ENCODE measurements around the gene KLHDC8A. TPM values are rescaled to one million over a fixed set of nuclear protein-coding genes. Genes with fewer than 3 reads are reported as not detected.

The KLHDC8A gene
- total and polyA plus RNA-seq, 12 donors, result 5.1 to 74.9 (median 38.8) TPM

GRCh38 chr1:205310976-205311704 lies 45.6 kb downstream of the KLHDC8A start:
- no peaks in the 10 kb centered on the region for H3K9me3 ChIP-seq (replicated peaks in 1 of 3)
- 81 to 92% (median 87%) methylated on average over 8 of the region's 8 CpGs for WGBS, 4 donors
- no peak for TF ChIP-seq POLR2A (IDR thresholded peaks at IDR 0.05)
- TF ChIP-seq, protein P1, sequence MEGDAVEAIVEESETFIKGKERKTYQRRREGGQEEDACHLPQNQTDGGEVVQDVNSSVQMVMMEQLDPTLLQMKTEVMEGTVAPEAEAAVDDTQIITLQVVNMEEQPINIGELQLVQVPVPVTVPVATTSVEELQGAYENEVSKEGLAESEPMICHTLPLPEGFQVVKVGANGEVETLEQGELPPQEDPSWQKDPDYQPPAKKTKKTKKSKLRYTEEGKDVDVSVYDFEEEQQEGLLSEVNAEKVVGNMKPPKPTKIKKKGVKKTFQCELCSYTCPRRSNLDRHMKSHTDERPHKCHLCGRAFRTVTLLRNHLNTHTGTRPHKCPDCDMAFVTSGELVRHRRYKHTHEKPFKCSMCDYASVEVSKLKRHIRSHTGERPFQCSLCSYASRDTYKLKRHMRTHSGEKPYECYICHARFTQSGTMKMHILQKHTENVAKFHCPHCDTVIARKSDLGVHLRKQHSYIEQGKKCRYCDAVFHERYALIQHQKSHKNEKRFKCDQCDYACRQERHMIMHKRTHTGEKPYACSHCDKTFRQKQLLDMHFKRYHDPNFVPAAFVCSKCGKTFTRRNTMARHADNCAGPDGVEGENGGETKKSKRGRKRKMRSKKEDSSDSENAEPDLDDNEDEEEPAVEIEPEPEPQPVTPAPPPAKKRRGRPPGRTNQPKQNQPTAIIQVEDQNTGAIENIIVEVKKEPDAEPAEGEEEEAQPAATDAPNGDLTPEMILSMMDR (IDR thresholded peaks at IDR 0.05), result no peak
- no peak overlapping the region for H3K4me3 ChIP-seq
- H3K27ac ChIP-seq, result peak overlapping the region in 1 of 5 donors; percentile 38
- intact Hi-C loops (cut with DNase I), result no loop called here
- H3K27me3 ChIP-seq, result no peaks in the 10 kb centered on the region
- H3K36me3 ChIP-seq (replicated peaks in 1 of 2), result peaks cover 0 to 46% of the 10 kb centered on the region in 2 donors
- peaks cover 17 to 42% of the 10 kb centered on the region in 2 donors for H3K4me1 ChIP-seq (replicated peaks in 1 of 2)
- DNase-seq, result no peak

DNA sequence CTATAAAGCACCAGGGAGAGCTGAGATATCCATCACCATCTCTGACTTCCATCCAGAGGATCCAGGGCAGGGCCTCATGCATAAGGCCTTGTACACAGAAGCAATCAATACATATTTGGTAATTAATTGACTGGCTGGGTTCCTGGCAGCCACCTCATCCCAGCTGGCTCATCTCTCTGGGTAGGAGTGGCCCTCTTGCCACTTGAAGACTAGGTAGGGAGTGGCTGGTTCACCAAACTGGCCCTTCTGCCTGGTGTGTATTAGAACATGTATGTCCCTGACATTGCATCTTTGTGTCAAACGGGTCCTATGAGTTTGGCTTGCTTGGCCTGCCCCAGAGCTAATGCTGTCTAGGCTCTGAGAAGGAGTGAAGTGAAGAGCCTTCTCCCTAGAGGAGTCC lies 47.0 kb downstream of the KLHDC8A start:
- intact Hi-C loops (cut with DNase I), result no loop called here
- TF ChIP-seq POLR2A (IDR thresholded peaks at IDR 0.05), result no peak
- TF ChIP-seq, protein P1 (IDR thresholded peaks at IDR 0.05), result no peak
- DNase-seq, result peak in 2 of 7 donors; percentile 38 to 42
- WGBS, 4 donors, result 57 to 100% (median 70%) methylated on average over 1 of the region's 1 CpG
- Histone ChIP-seq H3K4me3 (no peak overlapping the region), H3K9me3 (replicated peaks in 1 of 3) (no peaks in the 10 kb centered on the region), H3K4me1 (replicated peaks in 1 of 2) (peaks cover 9 to 29% of the 10 kb centered on the region in 2 donors), H3K27ac (no peak overlapping the region), H3K27me3 (no peaks in the 10 kb centered on the region), H3K36me3 (replicated peaks in 1 of 2) (peaks cover 0 to 59% of the 10 kb centered on the region in 2 donors)

DNA sequence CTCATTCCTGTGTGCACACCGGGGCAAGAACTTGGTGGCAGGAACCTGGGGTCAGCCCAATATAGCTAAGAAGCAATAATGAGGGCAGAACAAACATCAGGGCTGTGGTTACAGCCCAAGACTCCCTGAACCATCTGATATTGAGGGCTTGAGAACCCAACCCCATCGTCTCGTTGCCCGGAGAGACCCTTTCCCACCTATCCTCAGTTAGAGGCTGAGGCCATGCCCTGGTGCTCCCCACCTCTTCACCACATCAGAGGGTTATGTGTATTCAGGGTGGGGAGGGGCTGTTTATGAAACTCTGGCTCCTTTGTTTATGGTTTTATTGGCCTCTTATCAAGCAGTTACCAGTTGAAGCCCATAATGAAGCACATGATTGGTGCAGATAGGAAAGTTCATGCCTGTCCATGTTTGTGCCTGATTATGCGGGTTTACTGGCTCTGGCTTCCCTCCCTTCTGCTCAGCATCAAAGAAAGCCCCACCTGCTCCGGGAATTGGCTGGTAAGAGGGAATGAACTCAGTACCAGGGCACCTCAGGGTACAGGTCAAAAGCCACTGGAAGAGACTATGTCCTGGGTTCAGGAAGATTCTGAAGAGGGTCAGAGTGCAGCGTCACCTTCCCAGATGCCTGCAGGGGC lies 49.7 kb downstream of the KLHDC8A start:
- WGBS, 4 donors, result 94 to 97% (median 96%) methylated on average over 7 of the region's 7 CpGs
- peaks cover 0 to 85% of the 10 kb centered on the region in 2 donors for H3K36me3 ChIP-seq (replicated peaks in 1 of 2)

DNA sequence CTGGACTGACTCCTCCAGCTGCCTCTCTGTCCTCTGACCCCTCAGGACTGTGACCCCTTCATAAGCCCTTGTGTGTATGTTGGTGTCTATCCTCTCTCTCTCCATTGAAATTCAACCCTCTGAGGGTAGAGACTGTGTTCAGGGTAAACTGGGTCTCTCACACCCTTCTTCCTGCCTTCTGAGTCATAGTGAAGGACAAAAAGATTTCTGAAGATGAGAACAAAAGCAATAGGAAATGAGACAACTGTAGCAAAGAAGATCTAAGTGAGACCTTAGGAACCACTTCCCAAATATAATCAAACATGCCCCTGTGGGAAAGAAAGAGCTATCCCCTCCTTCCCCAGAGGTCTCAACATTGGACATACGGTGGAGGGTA lies 52.0 kb downstream of the KLHDC8A start:
- intact Hi-C loops (cut with DNase I), result no loop called here
- Histone ChIP-seq H3K9me3 (replicated peaks in 1 of 3) (no peaks in the 10 kb centered on the region), H3K4me1 (replicated peaks in 1 of 2) (no peaks in the 10 kb centered on the region), H3K27ac (no peak overlapping the region), H3K36me3 (replicated peaks in 1 of 2) (peaks cover 0 to 67% of the 10 kb centered on the region in 2 donors), H3K27me3 (no peaks in the 10 kb centered on the region), H3K4me3 (no peak overlapping the region)
- TF ChIP-seq, protein P1 (IDR thresholded peaks at IDR 0.05), result no peak
- no peak for TF ChIP-seq POLR2A (IDR thresholded peaks at IDR 0.05)
- WGBS, 4 donors, result 80 to 100% (median 85%) methylated on average over 1 of the region's 1 CpG
- DNase-seq, result no peak

More for the DNA sequence above, 49.7 kb downstream of the KLHDC8A start:
- TF ChIP-seq, protein P1 (IDR thresholded peaks at IDR 0.05), result no peak
- TF ChIP-seq POLR2A (IDR thresholded peaks at IDR 0.05), result no peak
- Histone ChIP-seq H3K4me1 (replicated peaks in 1 of 2) (peaks cover 0 to 10% of the 10 kb centered on the region in 2 donors), H3K27ac (no peak overlapping the region), H3K27me3 (no peaks in the 10 kb centered on the region), H3K4me3 (no peak overlapping the region), H3K9me3 (replicated peaks in 1 of 3) (no peaks in the 10 kb centered on the region)
- intact Hi-C loops (cut with DNase I), result no loop called here
- DNase-seq, result no peak
